SK-N-SH treated with all-trans-retinoic acid at 6 μM for 48 hours (cell line): ENCODE results near the gene DOP1B.
A peak's percentile ranks its signal among the peaks of the same experiment; 100 is the strongest.

Experiments used
- ATAC-seq: fragments of 200-7000 bp; cut with Tn5 transposase; 3 replicates; pipeline ENCODE4 v1.9.1; 2020; ENCODE audit warnings: mild to moderate bottlenecking, moderate library complexity
- BACH2 ChIP-seq: fragments of 250-450 bp; sonication (Bioruptor Pico); IDR thresholded peaks from 2 replicates; pipeline ENCODE4 v1.9.0; 2021; ENCODE audit warnings: mild to moderate bottlenecking, borderline replicate concordance
- CREB5 ChIP-seq: fragments of 250-450 bp; sonication (Bioruptor Pico); IDR thresholded peaks from 2 replicates; pipeline ENCODE4 v1.5.1; 2020; ENCODE audit warnings: low read depth, mild to moderate bottlenecking, moderate library complexity
- ESRRG ChIP-seq: fragments of 250-450 bp; sonication (Bioruptor Pico); IDR thresholded peaks from 2 replicates; pipeline ENCODE4 v1.6.1; 2021; ENCODE audit warnings: mild to moderate bottlenecking
- GLIS3 ChIP-seq: fragments of 250-450 bp; sonication (Bioruptor Pico); IDR thresholded peaks from 2 replicates; pipeline ENCODE4 v1.5.0; 2020; ENCODE audit warnings: mild to moderate bottlenecking, moderate library complexity
- ISL1 ChIP-seq: fragments of 250-450 bp; sonication (Bioruptor Pico); IDR thresholded peaks from 2 replicates; pipeline ENCODE4 v2.1.2; 2022; ENCODE audit warnings: mild to moderate bottlenecking, moderate library complexity
- PATZ1 ChIP-seq: fragments of 250-450 bp; sonication (Bioruptor Pico); IDR thresholded peaks from 2 replicates; pipeline ENCODE4 v1.8.0; 2020; ENCODE audit warnings: mild to moderate bottlenecking, moderate library complexity, borderline replicate concordance
- PPARA ChIP-seq: fragments of 250-450 bp; sonication (Bioruptor Pico); IDR thresholded peaks from 2 replicates; pipeline ENCODE4 v1.5.0; 2020; ENCODE audit warnings: mild to moderate bottlenecking, borderline replicate concordance
- RARB ChIP-seq: fragments of 250-450 bp; sonication (Bioruptor Pico); IDR thresholded peaks from 2 replicates; pipeline ENCODE4 v1.8.0; 2021; ENCODE audit warnings: mild to moderate bottlenecking, moderate library complexity
- SNAI2 ChIP-seq: fragments of 250-450 bp; sonication (Bioruptor Pico); IDR thresholded peaks from 2 replicates; pipeline ENCODE4 v1.5.0; 2020; ENCODE audit warnings: mild to moderate bottlenecking, moderate library complexity
- TCF4 ChIP-seq: fragments of 250-450 bp; sonication (Bioruptor Pico); IDR thresholded peaks from 2 replicates; pipeline ENCODE4 v1.8.0; 2021; ENCODE audit warnings: mild to moderate bottlenecking, moderate library complexity, borderline replicate concordance
- TOX ChIP-seq: fragments of 250-450 bp; sonication (Bioruptor Pico); IDR thresholded peaks from 2 replicates; pipeline ENCODE4 v1.8.0; 2021; ENCODE audit warnings: mild to moderate bottlenecking, moderate library complexity, borderline replicate concordance
- TSHZ2 ChIP-seq: fragments of 250-450 bp; sonication (Bioruptor Pico); IDR thresholded peaks from 2 replicates; pipeline ENCODE4 v1.5.0; 2020; ENCODE audit warnings: mild to moderate bottlenecking, moderate library complexity
- ZC3H10 ChIP-seq: fragments of 250-450 bp; sonication (Bioruptor Pico); IDR thresholded peaks from 2 replicates; pipeline ENCODE4 v1.5.1; 2021; ENCODE audit warnings: mild to moderate bottlenecking, moderate library complexity
- ZFP3 ChIP-seq: fragments of 250-450 bp; sonication (Bioruptor Pico); IDR thresholded peaks from 2 replicates; pipeline ENCODE4 v1.5.0; 2020; ENCODE audit warnings: mild to moderate bottlenecking, moderate library complexity
- ZFP30 ChIP-seq: fragments of 450-650 bp; formaldehyde crosslinking; IDR thresholded peaks from 2 replicates; pipeline ENCODE4 v1.5.0; 2022; ENCODE audit warnings: mild to moderate bottlenecking, moderate library complexity
- ZNF565 ChIP-seq: fragments of 450-650 bp; formaldehyde crosslinking; conservative IDR thresholded peaks from 2 replicates; pipeline ENCODE4 v1.5.0; 2020; ENCODE audit warnings: low read depth, mild to moderate bottlenecking, moderate library complexity
- ZNF70 ChIP-seq: fragments of 450-650 bp; formaldehyde crosslinking; IDR thresholded peaks from 2 replicates; pipeline ENCODE4 v1.5.0; 2020; ENCODE audit warnings: mild to moderate bottlenecking, moderate library complexity
- ZNF8 ChIP-seq: fragments of 450-650 bp; formaldehyde crosslinking; IDR thresholded peaks from 2 replicates; pipeline ENCODE4 v1.5.0; 2020; ENCODE audit warnings: mild to moderate bottlenecking, moderate library complexity

Gene DOP1B

GRCh38 chr21:36147911-36148310 is 8.7 kb upstream of the DOP1B start (continued):
- no peak for TF ChIP-seq CREB5

- no peak for ATAC-seq
- TF ChIP-seq CREB5 (no peak), TSHZ2 (CRISPR knock-in tag) (no peak)
Observed at GRCh38 chr21:36148886-36149285, 7.7 kb upstream of the DOP1B start.

GRCh38 chr21:36149788-36150711 is 6.6 kb upstream of the DOP1B start:
- TF ChIP-seq BACH2 (CRISPR knock-in tag) (no peak), RARB (CRISPR knock-in tag) (no peak)
- ATAC-seq = peak; percentile 35

- ATAC-seq = no peak
- TF ChIP-seq ZNF8 (CRISPR knock-in tag) (no peak), TCF4 (no peak), SNAI2 (CRISPR knock-in tag) (no peak), ZFP30 (CRISPR knock-in tag) (no peak), CREB5 (no peak), ESRRG (no peak), GLIS3 (CRISPR knock-in tag) (no peak), ISL1 (CRISPR knock-in tag) (no peak), ZFP3 (no peak), ZNF565 (CRISPR knock-in tag) (no peak), ZNF70 (CRISPR knock-in tag) (no peak), PATZ1 (no peak)
Observed at GRCh38 chr21:36155603-36156338, 853 bp upstream of the DOP1B start.

GRCh38 chr21:36156339-36156814 is 247 bp upstream of the DOP1B start:
- ATAC-seq = peak; percentile 95
- TF ChIP-seq ISL1 (CRISPR knock-in tag) (no peak), ZNF8 (CRISPR knock-in tag) (no peak), ESRRG (no peak), RARB (CRISPR knock-in tag) (no peak), ZFP30 (CRISPR knock-in tag) (no peak), TSHZ2 (CRISPR knock-in tag) (no peak), SNAI2 (CRISPR knock-in tag) (no peak), PPARA (no peak), TOX (CRISPR knock-in tag) (no peak), ZNF565 (CRISPR knock-in tag) (no peak), PATZ1 (no peak), ZC3H10 (CRISPR knock-in tag) (no peak), ZFP3 (no peak), GLIS3 (CRISPR knock-in tag) (no peak)
